HG02970 (cell line): ENCODE data around the gene TARS3.

Source experiments
- ATAC-seq: cut with Tn5 transposase; IDR thresholded peaks from one replicate; pipeline ENCODE4 v1.9.1; 2021; ENCODE audit warnings: mild to moderate bottlenecking, moderate library complexity, moderate number of reproducible peaks; ENCODE audit not compliant: unreplicated experiment, low FRiP score

Gene TARS3

GRCh38 chr15:101702077-101702476 is 22.2 kb downstream of the TARS3 start:
- no peak for ATAC-seq

- no peak for ATAC-seq
Observed at GRCh38 chr15:101698314-101698713, 26.0 kb downstream of the TARS3 start.

GRCh38 chr15:101697488-101697887 is 26.8 kb downstream of the TARS3 start:
- no peak for ATAC-seq

- ATAC-seq = no peak
Observed at GRCh38 chr15:101696829-101697228, 27.4 kb downstream of the TARS3 start.

GRCh38 chr15:101694261-101694660 is 30.0 kb downstream of the TARS3 start:
- no peak for ATAC-seq

- no peak for ATAC-seq
Observed at GRCh38 chr15:101692801-101693598, 31.3 kb downstream of the TARS3 start.

- no peak for ATAC-seq
Observed at GRCh38 chr15:101689901-101690300, 34.4 kb downstream of the TARS3 start.

GRCh38 chr15:101686718-101687117 is 37.6 kb downstream of the TARS3 start:
- ATAC-seq = no peak

- ATAC-seq = no peak
Observed at GRCh38 chr15:101684877-101685276, 39.4 kb downstream of the TARS3 start.

- no peak for ATAC-seq
Observed at GRCh38 chr15:101684384-101684783, 39.9 kb downstream of the TARS3 start.

- no peak for ATAC-seq
Observed at GRCh38 chr15:101679806-101680205, 44.5 kb downstream of the TARS3 start.

GRCh38 chr15:101676921-101677329 is 47.3 kb downstream of the TARS3 start:
- no peak for ATAC-seq

GRCh38 chr15:101675796-101676582 is 48.3 kb downstream of the TARS3 start:
- ATAC-seq = no peak

- ATAC-seq = no peak
Observed at GRCh38 chr15:101675015-101675414, 49.3 kb downstream of the TARS3 start.

GRCh38 chr15:101672298-101672697 is 52.0 kb downstream of the TARS3 start:
- no peak for ATAC-seq

GRCh38 chr15:101669744-101670143 is 54.5 kb downstream of the TARS3 start:
- ATAC-seq = no peak

- ATAC-seq = no peak
Observed at GRCh38 chr15:101667881-101668280, 56.4 kb downstream of the TARS3 start.

- no peak for ATAC-seq
Observed at GRCh38 chr15:101664303-101664913, 59.9 kb downstream of the TARS3 start.

GRCh38 chr15:101662203-101662602 is 62.1 kb downstream of the TARS3 start:
- no peak for ATAC-seq

GRCh38 chr15:101660005-101660404 is 64.3 kb downstream of the TARS3 start:
- ATAC-seq = no peak
